H1 (cell line): ENCODE measurements around the gene SHLD2. TPM values are rescaled to one million over a fixed set of nuclear protein-coding genes. Genes with fewer than 3 reads are reported as not detected.
"Not testable (repeated sequence)": the region's sequence is repeated elsewhere in the genome, so short reads cannot be mapped to it uniquely, and the experiment has no call there.

ENCODE experiments used
- CTCF ChIA-PET: fragments of 300-600 bp; sonication (Branson Sonifier 250); formaldehyde crosslinking; loops from one replicate; lab custom pipeline; 2021; ENCODE audit not compliant: partially characterized antibody; lab: Charles Lee
- POLR2A ChIA-PET: fragments of 300-600 bp; sonication (Branson Sonifier 250); formaldehyde crosslinking; loops from one replicate; lab custom pipeline; 2021; ENCODE audit warnings: inconsistent platforms; ENCODE audit not compliant: partially characterized antibody; lab: Charles Lee
- DNase-seq, 2 experiments: peaks; one replicate each; pipeline versions ENCODE4 v3.0.0 to v3.0.0-alpha.2; 2010 to 2022; ENCODE audit warnings: low spot score in 2 of 2, low read depth in 1 of 2, mixed read lengths in 1 of 2
- FAIRE-seq: peaks from 2 replicates; lab custom pipeline; 2011; peaks lifted over from hg19 to GRCh38; lab: Jason Lieb, UNC
- H2AFZ ChIP-seq: 2 replicates; pipeline ENCODE4 v1.8.1; 2012; ENCODE audit warnings: low read length, inconsistent platforms
- H2AK5ac ChIP-seq: 2 replicates; pipeline ENCODE4 v1.6.1; 2013; ENCODE audit warnings: low read depth, low read length
- H2BK120ac ChIP-seq: replicated peaks from 2 replicates; pipeline ENCODE3; 2013; ENCODE audit warnings: low read depth, low read length, inconsistent platforms
- H2BK12ac ChIP-seq: 2 replicates; pipeline ENCODE4 v1.6.1; 2013; ENCODE audit warnings: low read depth, low read length
- H2BK15ac ChIP-seq: 2 replicates; pipeline ENCODE4 v1.6.1; 2013; ENCODE audit warnings: low read length
- H2BK20ac ChIP-seq: 2 replicates; pipeline ENCODE4 v1.6.1; 2013; ENCODE audit warnings: low read length
- H2BK5ac ChIP-seq: 2 replicates; pipeline ENCODE4 v1.6.1; 2013; ENCODE audit warnings: low read depth, low read length
- H3K14ac ChIP-seq: 2 replicates; pipeline ENCODE4 v1.6.1; 2013; ENCODE audit warnings: inconsistent platforms; ENCODE audit not compliant: insufficient read length
- H3K18ac ChIP-seq: 2 replicates; pipeline ENCODE4 v1.6.1; 2013; ENCODE audit warnings: low read length; ENCODE audit errors: extremely low read depth
- H3K23ac ChIP-seq: 2 replicates; pipeline ENCODE4 v1.6.1; 2013; ENCODE audit warnings: inconsistent platforms; ENCODE audit not compliant: insufficient read length
- H3K23me2 ChIP-seq: 2 replicates; pipeline ENCODE4 v1.6.1; 2013; ENCODE audit warnings: low read depth, low read length
- H3K27ac ChIP-seq: 2 replicates; pipeline ENCODE4 v1.6.1; 2011; ENCODE audit warnings: low read depth, low read length, inconsistent platforms
- H3K27me3 ChIP-seq, 4 experiments: replicated peaks in 1 of 4; 1 replicate in 1 of 4; 2 replicates in 3 of 4; pipeline versions ENCODE4 v1.6.1 to v1.8.1; 2011 to 2013; ENCODE audit warnings: low read length in 3 of 4, mild to moderate bottlenecking in 3 of 4, inconsistent platforms in 2 of 4, mixed read lengths in 2 of 4, moderate library complexity in 1 of 4; ENCODE audit not compliant: control insufficient read depth in 3 of 4, insufficient read depth in 3 of 4; ENCODE audit errors: extremely low read depth in 1 of 4
- H3K36me3 ChIP-seq, 4 experiments: 2 replicates each; pipeline versions ENCODE4 v1.6.1 to v1.8.1; 2011 to 2013; ENCODE audit warnings: mild to moderate bottlenecking in 4 of 4, low read length in 3 of 4, moderate library complexity in 2 of 4, control low read depth in 1 of 4, inconsistent platforms in 1 of 4; ENCODE audit not compliant: insufficient read depth in 4 of 4, control insufficient read depth in 2 of 4
- H3K4ac ChIP-seq: replicated peaks from 2 replicates; pipeline ENCODE3; 2013; ENCODE audit warnings: low read length, low read depth, mixed read lengths, inconsistent platforms; ENCODE audit not compliant: insufficient read length
- H3K4me1 ChIP-seq, 4 experiments: replicated peaks in 1 of 4; 1 replicate in 1 of 4; 2 replicates in 3 of 4; pipeline versions ENCODE4 v1.6.1 to v1.8.1; 2011 to 2013; ENCODE audit warnings: low read length in 3 of 4, inconsistent platforms in 2 of 4, mixed read lengths in 1 of 4; ENCODE audit not compliant: insufficient read depth in 4 of 4, control insufficient read depth in 3 of 4
- H3K4me2 ChIP-seq, 2 experiments: 2 replicates each; pipeline versions ENCODE4 v1.6.1 to v1.8.1; 2011 to 2013; ENCODE audit warnings: low read depth in 2 of 2, low read length in 2 of 2, control low read depth in 1 of 2, inconsistent platforms in 1 of 2, mild to moderate bottlenecking in 1 of 2; ENCODE audit not compliant: insufficient read depth in 1 of 2
- H3K4me3 ChIP-seq, 4 experiments: fragments of 200-600, 300-600 bp in 1 of 4; sonication (generic), shearing (Covaris generic), sonication (Bioruptor Twin) in 1 of 4; 2 replicates each; pipeline versions ENCODE4 v1.5.1 to v1.8.1; 2011 to 2016; ENCODE audit warnings: low read length in 4 of 4, low read depth in 3 of 4, control low read depth in 2 of 4, inconsistent platforms in 2 of 4, mild to moderate bottlenecking in 2 of 4, mixed read lengths in 1 of 4, moderate library complexity in 1 of 4; ENCODE audit not compliant: insufficient read depth in 2 of 4; ENCODE audit errors: extremely low read depth in 1 of 4
- H3K56ac ChIP-seq: replicated peaks from 2 replicates; pipeline ENCODE3; 2013; ENCODE audit warnings: low read depth, mild to moderate bottlenecking, mixed read lengths, low read length, inconsistent platforms; ENCODE audit not compliant: insufficient read length
- H3K79me1 ChIP-seq: 2 replicates; pipeline ENCODE4 v1.6.1; 2013; ENCODE audit warnings: low read depth, low read length, control low read depth
- H3K79me2 ChIP-seq, 2 experiments: 2 replicates each; pipeline versions ENCODE4 v1.6.1 to v1.8.1; 2012 to 2013; ENCODE audit warnings: low read length in 2 of 2, mild to moderate bottlenecking in 2 of 2, inconsistent platforms in 1 of 2; ENCODE audit not compliant: insufficient read depth in 2 of 2, control insufficient read depth in 1 of 2
- H3K9ac ChIP-seq, 4 experiments: replicated peaks in 1 of 4; 1 replicate in 1 of 4; 2 replicates in 3 of 4; pipeline versions ENCODE4 v1.6.1 to v1.8.1; 2011 to 2013; ENCODE audit warnings: low read depth in 3 of 4, low read length in 3 of 4, control low read depth in 2 of 4, mild to moderate bottlenecking in 2 of 4, moderate library complexity in 2 of 4, inconsistent platforms in 1 of 4; ENCODE audit errors: extremely low read depth in 1 of 4
- H3K9me3 ChIP-seq, 2 experiments: 2 replicates each; pipeline versions ENCODE4 v1.6.1 to v1.8.1; 2012 to 2013; ENCODE audit warnings: mild to moderate bottlenecking in 2 of 2, moderate library complexity in 2 of 2, control low read depth in 1 of 2, inconsistent platforms in 1 of 2, low read depth in 1 of 2, low read length in 1 of 2, mixed read lengths in 1 of 2; ENCODE audit not compliant: insufficient read depth in 2 of 2
- H4K20me1 ChIP-seq, 2 experiments: replicated peaks in 1 of 2; 2 replicates each; pipeline versions ENCODE3 to v1.8.1; 2011 to 2013; ENCODE audit warnings: inconsistent platforms in 2 of 2, low read length in 2 of 2, mild to moderate bottlenecking in 1 of 2; ENCODE audit not compliant: insufficient read depth in 2 of 2, control insufficient read depth in 1 of 2
- H4K5ac ChIP-seq: 2 replicates; pipeline ENCODE4 v1.6.1; 2013; ENCODE audit warnings: low read length, low read depth, mixed read lengths, inconsistent platforms; ENCODE audit not compliant: insufficient read length
- H4K8ac ChIP-seq: 2 replicates; pipeline ENCODE4 v1.8.0; 2013; ENCODE audit warnings: mild to moderate bottlenecking, moderate library complexity, low read length, inconsistent platforms; ENCODE audit not compliant: insufficient read depth; ENCODE audit errors: extremely low read depth
- H4K91ac ChIP-seq: replicated peaks from 2 replicates; pipeline ENCODE3; 2013; ENCODE audit warnings: low read length, mixed read lengths, inconsistent platforms; ENCODE audit not compliant: insufficient read length
- WGBS, 2 experiments: shearing (Covaris generic) in 1 of 2; methylation state at CpG; one replicate each; pipeline versions ENCODE4 v1.1.6 to v1.1.7; 2013 to 2015; ENCODE audit warnings: low lambda C conversion rate in 2 of 2, mixed read lengths in 2 of 2, inconsistent platforms in 1 of 2, low coverage in 1 of 2, missing lambda C conversion rate in 1 of 2; ENCODE audit not compliant: insufficient replicate concordance in 2 of 2, insufficient coverage in 1 of 2, insufficient read length in 1 of 2; ENCODE audit errors: extremely low coverage in 1 of 2, missing lambda C conversion rate in 1 of 2; 5-methylcytosine and 5-hydroxymethylcytosine counted together
- polyA plus RNA-seq, 7 experiments: library from polyadenylated mRNA; depleted of rRNA in 3 of 7; stranded (reverse) in 5 of 7; unstranded in 2 of 7; fragments of >200 nt in 5 of 7; fragments of 200-250 nt in 2 of 7; gene quantifications; 1 replicate in 5 of 7; 2 replicates in 1 of 7; 4 replicates in 1 of 7; pipeline versions ENCODE4 v1.2.1 to v1.2.3, GENCODE V29; 2011 to 2013; ENCODE audit warnings: missing spikeins in 2 of 7, mixed read lengths in 2 of 7
- total RNA-seq: library from RNA; stranded (reverse); fragmentation: NEBNext Ultra II Directional; extraction: Animal tissue kit (Norgen Biotek cat#: 25700); gene quantifications from 2 replicates; pipeline ENCODE4 v1.2.1, GENCODE V29; 2021

The SHLD2 gene
- total and polyA plus RNA-seq, 2 of the 8 experiments (the other 6 are each of a cell fraction or from before 2014, with no cell fraction given), result 7.9 to 32.4 TPM

DNA sequence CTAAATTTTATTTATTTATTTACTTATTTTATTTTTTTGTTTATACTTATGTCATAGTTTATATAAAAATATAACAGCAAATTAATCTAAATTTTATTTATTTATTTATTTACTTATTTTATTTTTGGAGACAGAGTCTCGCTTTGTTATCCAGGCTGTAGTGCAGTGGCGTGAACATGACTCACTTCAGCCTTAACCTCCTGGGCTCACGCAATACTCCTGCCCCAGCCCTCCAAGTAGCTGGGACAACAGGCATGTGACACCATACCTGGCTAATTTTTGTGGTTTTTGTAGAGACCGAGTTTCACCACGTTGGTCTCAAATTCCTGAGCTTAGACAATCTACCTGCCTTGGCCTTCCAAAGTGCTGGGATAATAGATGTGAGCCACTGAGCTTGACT is 115.3 kb downstream of the SHLD2 start:
- H3K36me3 ChIP-seq, H3K9ac ChIP-seq, H3K4ac ChIP-seq, POLR2A ChIA-PET, DNase-seq, FAIRE-seq, H2BK12ac ChIP-seq, H2AK5ac ChIP-seq, H4K91ac ChIP-seq, H2BK120ac ChIP-seq, H3K56ac ChIP-seq, H2AFZ ChIP-seq, H3K79me2 ChIP-seq, H2BK15ac ChIP-seq, H2BK5ac ChIP-seq, H4K5ac ChIP-seq, H3K9me3 ChIP-seq, H3K23ac ChIP-seq, H3K4me1 ChIP-seq, H3K4me3 ChIP-seq, H4K20me1 ChIP-seq, H4K8ac ChIP-seq, CTCF ChIA-PET, H2BK20ac ChIP-seq, H3K18ac ChIP-seq, H3K27me3 ChIP-seq, H3K23me2 ChIP-seq, H3K79me1 ChIP-seq, H3K27ac ChIP-seq, H3K4me2 ChIP-seq, H3K14ac ChIP-seq: not testable (repeated sequence)
- 91% methylated on average over 5 of the region's 5 CpGs; no CpG with 5 or more reads in 1 of the 2 experiments for WGBS, 2 experiments

DNA sequence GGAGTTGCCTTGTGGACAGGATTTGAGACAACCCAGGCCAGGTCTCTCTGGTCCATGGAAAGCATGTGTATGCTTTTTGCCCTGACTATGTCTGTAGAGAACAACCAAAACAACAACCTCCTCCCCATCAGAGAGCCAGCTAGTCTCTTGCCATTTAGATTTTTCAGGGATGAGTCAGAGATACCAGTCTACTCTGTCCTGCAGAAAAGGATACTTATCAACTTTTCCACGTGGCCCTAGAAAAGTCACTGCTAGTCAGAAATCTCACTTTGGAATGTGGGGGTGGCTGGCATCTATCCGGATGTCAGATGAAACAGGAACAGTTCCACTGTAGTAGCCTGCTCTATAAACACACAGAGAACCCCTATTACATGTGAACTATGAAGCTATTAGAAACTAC is 116.8 kb downstream of the SHLD2 start:
- POLR2A ChIA-PET, H2BK12ac ChIP-seq, H3K14ac ChIP-seq, H2BK20ac ChIP-seq, H2AFZ ChIP-seq, H3K9ac ChIP-seq, H4K20me1 ChIP-seq, H3K27ac ChIP-seq, H3K4me1 ChIP-seq, H3K79me1 ChIP-seq, H3K4ac ChIP-seq, H3K56ac ChIP-seq, H3K4me3 ChIP-seq, CTCF ChIA-PET, H3K79me2 ChIP-seq, H3K36me3 ChIP-seq, H2BK120ac ChIP-seq, H3K23ac ChIP-seq, H2BK15ac ChIP-seq, DNase-seq, H3K27me3 ChIP-seq, H4K91ac ChIP-seq, H2AK5ac ChIP-seq, FAIRE-seq, H3K18ac ChIP-seq, H4K8ac ChIP-seq, H2BK5ac ChIP-seq, H3K23me2 ChIP-seq, H3K4me2 ChIP-seq, H4K5ac ChIP-seq, H3K9me3 ChIP-seq: not testable (repeated sequence)
- WGBS, 2 experiments, result 86% methylated on average over 2 of the region's 2 CpGs; no CpG with 5 or more reads in 1 of the 2 experiments
